NCI-H526 (cell line): ENCODE results near the gene PDE6B.
"Not testable (repeated sequence)": the region's sequence is repeated elsewhere in the genome, so short reads cannot be mapped to it uniquely, and the experiment has no call there.

Experiments used
- DNase-seq, 2 experiments: peaks; one replicate each; lab custom pipeline; 2025; lab: John Stamatoyannopoulos, UW

Gene PDE6B

GRCh38 chr4:669806-670559 is 44.6 kb downstream of the PDE6B start:
- DNase-seq: not testable (repeated sequence)

GRCh38 chr4:671769-672168 is 46.4 kb downstream of the PDE6B start:
- no peak for DNase-seq

GRCh38 chr4:673349-674091 is 48.1 kb downstream of the PDE6B start:
- DNase-seq: no peak

- peak; percentile 86 to 97 for DNase-seq
Observed at GRCh38 chr4:674172-675035, 49.0 kb downstream of the PDE6B start, which contains the start of the genes ATP5ME and MYL5. Gene ATP5ME, minus strand, starts transcription at chr4:674276. Its CDS starts 29 bp downstream, at chr4:674247. Gene MYL5, plus strand, starts transcription at chr4:674542. Its CDS starts 3,485 bp downstream, at chr4:678027.

GRCh38 chr4:675036-675882 is 49.9 kb downstream of the PDE6B start:
- no peak for DNase-seq

- DNase-seq: no peak
Observed at GRCh38 chr4:675980-676870, 50.9 kb downstream of the PDE6B start.

GRCh38 chr4:676871-677235 is 51.5 kb downstream of the PDE6B start:
- no peak for DNase-seq

GRCh38 chr4:677431-678293 is 52.3 kb downstream of the PDE6B start:
- peak; percentile 59 to 82 for DNase-seq

GRCh38 chr4:678331-679103 is 53.1 kb downstream of the PDE6B start:
- no peak for DNase-seq

GRCh38 chr4:679104-679481 is 53.7 kb downstream of the PDE6B start:
- no peak for DNase-seq

- no peak for DNase-seq
Observed at GRCh38 chr4:679629-680028, 54.3 kb downstream of the PDE6B start.

- DNase-seq: no peak
Observed at GRCh38 chr4:680091-680490, 54.7 kb downstream of the PDE6B start.

- peak in 1 of 2 experiments; percentile 38 for DNase-seq
Observed at GRCh38 chr4:680551-680927, 55.2 kb downstream of the PDE6B start.

GRCh38 chr4:680928-681645 is 55.7 kb downstream of the PDE6B start:
- DNase-seq: peak in 1 of 2 experiments; percentile 80

- peak; percentile 45 to 92 for DNase-seq
Observed at GRCh38 chr4:681736-682451, 56.5 kb downstream of the PDE6B start.

- peak in 1 of 2 experiments; percentile 66 for DNase-seq
Observed at GRCh38 chr4:682490-683172, 57.3 kb downstream of the PDE6B start.
